Measurements from ENCODE around the gene SMIM10.
"Not testable (repeated sequence)": the region's sequence is repeated elsewhere in the genome, so short reads cannot be mapped to it uniquely, and the experiment has no call there.

- TF ChIP-seq POLR2A, CTCF (IDR thresholded peaks at IDR 0.05): not testable (repeated sequence)
These were observed 44.4 kb upstream of the SMIM10 start for GRCh38 chrX:134946364-134946763.

All from breast epithelium (tissue), 3 donors.